SU-DHL-6 (cell line): Measurements from ENCODE around the gene HTR4.

Experiments
- CTCF ChIP-seq: fragments of 200-600 bp; sonication (generic); IDR thresholded peaks from one replicate; pipeline ENCODE4 v1.5.1; 2017; ENCODE audit warnings: antibody characterized with exemption, mild to moderate bottlenecking, low read length, moderate library complexity; ENCODE audit not compliant: insufficient read depth, poor library complexity, severe bottlenecking
- EZH2phosphoT487 ChIP-seq: fragments of 200-600 bp; sonication (generic), shearing (Covaris generic); conservative IDR thresholded peaks from 2 replicates; pipeline ENCODE4 v1.6.1; 2018; ENCODE audit warnings: mild to moderate bottlenecking, antibody characterized with exemption, low read length, moderate library complexity, mixed read lengths

GRCh38 chr5:148477429-148477828, 176.9 kb downstream of the HTR4 start:
- TF ChIP-seq CTCF (no peak), EZH2phosphoT487 (no peak)
